H1 (cell line): ENCODE results near the gene SCCPDH.
"Not testable (repeated sequence)": the region's sequence is repeated elsewhere in the genome, so short reads cannot be mapped to it uniquely, and the experiment has no call there.

ENCODE experiments used
- CHD2 ChIP-seq: IDR thresholded peaks from 2 replicates; pipeline ENCODE4 v1.6.1; 2012; ENCODE audit warnings: low read length, improper control_type of control experiment
- CTCF ChIP-seq, 3 experiments: IDR thresholded peaks; 1 replicate in 2 of 3; 2 replicates in 1 of 3; pipeline versions ENCODE4 v1.5.1 to v1.6.1; 2011; ENCODE audit warnings: low read length in 3 of 3, mild to moderate bottlenecking in 3 of 3, inconsistent platforms in 2 of 3, low read depth in 1 of 3, moderate library complexity in 1 of 3; ENCODE audit not compliant: insufficient read depth in 1 of 3; ENCODE audit errors: control extremely low read depth in 1 of 3
- HDAC2 ChIP-seq, 2 experiments: fragments of 300-600 bp in 1 of 2; sonication (generic) in 1 of 2; IDR thresholded peaks; 2 replicates each; pipeline ENCODE4 v1.6.1; 2011 to 2012; ENCODE audit warnings: low read depth in 2 of 2, low read length in 2 of 2, mild to moderate bottlenecking in 2 of 2, moderate library complexity in 2 of 2, borderline replicate concordance in 1 of 2, inconsistent platforms in 1 of 2
- KDM1A ChIP-seq: fragments of 200-600, 300-600 bp; sonication (generic); IDR thresholded peaks from 2 replicates; pipeline ENCODE4 v1.7.1; 2016; ENCODE audit warnings: mild to moderate bottlenecking, low read length, borderline replicate concordance
- KDM4A ChIP-seq: IDR thresholded peaks from one replicate; pipeline ENCODE4 v1.7.1; 2012; ENCODE audit warnings: low read depth, mild to moderate bottlenecking, moderate library complexity, low read length, inconsistent platforms; ENCODE audit not compliant: severe bottlenecking
- MAFK ChIP-seq: IDR thresholded peaks from 2 replicates; pipeline ENCODE4 v1.6.1; 2012; ENCODE audit warnings: low read depth, mild to moderate bottlenecking, improper control_type of control experiment, low read length
- NRF1 ChIP-seq: IDR thresholded peaks from 2 replicates; pipeline ENCODE4 v1.6.1; 2011; ENCODE audit warnings: mild to moderate bottlenecking, low read depth, low read length, improper control_type of control experiment
- POU5F1 ChIP-seq: IDR thresholded peaks from 2 replicates; pipeline ENCODE4 v1.6.1; 2011; ENCODE audit warnings: low read depth, mild to moderate bottlenecking, low read length, moderate library complexity
- SIN3A ChIP-seq, 2 experiments: IDR thresholded peaks in 1 of 2; conservative IDR thresholded peaks in 1 of 2; 2 replicates each; pipeline ENCODE4 v1.6.1; 2011 to 2012; ENCODE audit warnings: low read length in 2 of 2, improper control_type of control experiment in 1 of 2, low read depth in 1 of 2, mild to moderate bottlenecking in 1 of 2
- YY1 ChIP-seq: IDR thresholded peaks from 2 replicates; pipeline ENCODE4 v1.6.1; 2011; ENCODE audit warnings: low read depth, mild to moderate bottlenecking, low read length

GRCh38 chr1:246719361-246719760 lies 4.8 kb upstream of the SCCPDH start:
- TF ChIP-seq CTCF (IDR thresholded peaks at IDR 0.05; ENCODE audit: control extremely low read depth in 1 of 3, insufficient read depth in 1 of 3, low read depth in 1 of 3, low read length in 3 of 3); YY1; KDM4A; CHD2; POU5F1; KDM1A; HDAC2 (IDR thresholded peaks at IDR 0.05; ENCODE audit: borderline replicate concordance in 1 of 2, low read depth in 2 of 2, low read length in 2 of 2); MAFK; NRF1; SIN3A (conservative IDR thresholded peaks at IDR 0.05 in 1 of 2, IDR thresholded peaks at IDR 0.05 in 1 of 2; ENCODE audit: low read depth in 1 of 2, low read length in 2 of 2): not testable (repeated sequence)
